RWPE2 (cell line): ENCODE measurements around the gene GNAT2.

Experiments
- ATAC-seq: fragments of 200-7000 bp; cut with Tn5 transposase; 3 replicates; pipeline ENCODE4 v1.9.1; 2021; ENCODE audit warnings: low read depth
- DNase-seq: peaks from one replicate; pipeline ENCODE4 v3.0.0-alpha.2; 2020; ENCODE audit warnings: low spot score
- H3K27ac ChIP-seq: fragments of 450-650 bp; 2 replicates; pipeline ENCODE4 v1.5.1; 2017; ENCODE audit warnings: mild to moderate bottlenecking; ENCODE audit not compliant: poor library complexity, severe bottlenecking
- H3K27me3 ChIP-seq: fragments of 250-450 bp; sonication (Bioruptor Pico); 2 replicates; pipeline ENCODE4 v1.5.1; 2021; ENCODE audit warnings: mild to moderate bottlenecking, moderate library complexity; ENCODE audit not compliant: insufficient read depth, poor library complexity, severe bottlenecking
- H3K36me3 ChIP-seq: fragments of 250-450 bp; sonication (Bioruptor Pico); 2 replicates; pipeline ENCODE4 v1.5.1; 2020; ENCODE audit warnings: low read depth, mild to moderate bottlenecking, moderate library complexity
- H3K4me1 ChIP-seq: fragments of 250-450 bp; sonication (Bioruptor Pico); 2 replicates; pipeline ENCODE4 v1.5.1; 2021; ENCODE audit warnings: mild to moderate bottlenecking, moderate library complexity; ENCODE audit not compliant: insufficient read depth, poor library complexity, severe bottlenecking
- H3K4me3 ChIP-seq: fragments of 250-450 bp; sonication (Bioruptor Pico); 2 replicates; pipeline ENCODE4 v1.5.1; 2021; ENCODE audit warnings: mild to moderate bottlenecking, moderate library complexity; ENCODE audit not compliant: severe bottlenecking
- H3K9me3 ChIP-seq: fragments of 250-450 bp; sonication (Bioruptor Pico); 2 replicates; pipeline ENCODE4 v1.5.1; 2021; ENCODE audit warnings: mild to moderate bottlenecking, moderate library complexity; ENCODE audit not compliant: severe bottlenecking
- TF ChIP-seq, protein P1 (sequence below): fragments of 450-650 bp; IDR thresholded peaks from one replicate; pipeline ENCODE4 v1.5.1; 2017; ENCODE audit warnings: mild to moderate bottlenecking, moderate library complexity; ENCODE audit not compliant: poor library complexity, severe bottlenecking

The GNAT2 gene

DNA sequence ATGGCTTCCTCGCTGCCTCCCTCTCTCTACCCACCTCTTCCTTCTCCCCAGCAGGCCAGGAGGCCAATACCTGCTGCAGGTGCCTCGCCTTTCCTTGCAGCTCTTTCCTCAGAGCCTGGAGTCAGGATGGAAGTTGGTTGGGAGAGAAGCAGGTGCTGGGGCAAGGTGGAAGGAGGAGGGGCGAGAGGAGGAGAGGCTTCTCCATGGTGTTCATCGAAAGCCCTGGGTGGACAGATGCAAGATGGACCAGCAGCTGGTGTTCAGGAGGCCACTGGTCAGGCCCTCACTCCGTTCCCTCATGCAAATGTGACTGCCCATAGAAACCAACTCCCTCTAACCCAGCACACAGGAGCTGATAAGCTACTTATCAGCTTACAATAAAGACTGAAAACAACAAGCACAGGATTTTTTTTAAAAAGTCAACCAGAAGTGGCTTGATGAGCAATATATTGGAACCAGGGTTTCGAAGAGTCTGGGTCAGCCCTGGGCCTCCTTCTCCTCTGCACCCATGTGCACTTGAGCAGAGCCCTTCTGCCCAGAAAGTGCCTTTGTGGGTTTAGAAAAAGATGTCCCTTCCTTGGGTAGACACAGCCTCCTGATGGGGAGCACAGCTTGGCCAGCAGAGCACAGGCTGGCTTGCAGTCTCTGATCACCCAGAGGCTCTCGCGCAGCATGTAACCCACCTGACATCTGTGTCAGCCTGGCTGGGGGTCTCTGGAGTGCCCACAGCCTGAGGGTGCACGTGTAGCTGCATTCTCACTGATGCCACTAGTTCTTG, 19.8 kb upstream of the GNAT2 start:
- H3K27me3 ChIP-seq: no peaks in the 10 kb centered on the region
- DNase-seq (no peak), ATAC-seq (no peak)
- H3K4me3 ChIP-seq: no peak overlapping the region
- TF ChIP-seq, protein P1, sequence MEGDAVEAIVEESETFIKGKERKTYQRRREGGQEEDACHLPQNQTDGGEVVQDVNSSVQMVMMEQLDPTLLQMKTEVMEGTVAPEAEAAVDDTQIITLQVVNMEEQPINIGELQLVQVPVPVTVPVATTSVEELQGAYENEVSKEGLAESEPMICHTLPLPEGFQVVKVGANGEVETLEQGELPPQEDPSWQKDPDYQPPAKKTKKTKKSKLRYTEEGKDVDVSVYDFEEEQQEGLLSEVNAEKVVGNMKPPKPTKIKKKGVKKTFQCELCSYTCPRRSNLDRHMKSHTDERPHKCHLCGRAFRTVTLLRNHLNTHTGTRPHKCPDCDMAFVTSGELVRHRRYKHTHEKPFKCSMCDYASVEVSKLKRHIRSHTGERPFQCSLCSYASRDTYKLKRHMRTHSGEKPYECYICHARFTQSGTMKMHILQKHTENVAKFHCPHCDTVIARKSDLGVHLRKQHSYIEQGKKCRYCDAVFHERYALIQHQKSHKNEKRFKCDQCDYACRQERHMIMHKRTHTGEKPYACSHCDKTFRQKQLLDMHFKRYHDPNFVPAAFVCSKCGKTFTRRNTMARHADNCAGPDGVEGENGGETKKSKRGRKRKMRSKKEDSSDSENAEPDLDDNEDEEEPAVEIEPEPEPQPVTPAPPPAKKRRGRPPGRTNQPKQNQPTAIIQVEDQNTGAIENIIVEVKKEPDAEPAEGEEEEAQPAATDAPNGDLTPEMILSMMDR: no peak
- no peak overlapping the region for H3K27ac ChIP-seq
- H3K9me3 ChIP-seq: no peaks in the 10 kb centered on the region
- H3K4me1 ChIP-seq: no peaks in the 10 kb centered on the region
- no peaks in the 10 kb centered on the region for H3K36me3 ChIP-seq

DNA sequence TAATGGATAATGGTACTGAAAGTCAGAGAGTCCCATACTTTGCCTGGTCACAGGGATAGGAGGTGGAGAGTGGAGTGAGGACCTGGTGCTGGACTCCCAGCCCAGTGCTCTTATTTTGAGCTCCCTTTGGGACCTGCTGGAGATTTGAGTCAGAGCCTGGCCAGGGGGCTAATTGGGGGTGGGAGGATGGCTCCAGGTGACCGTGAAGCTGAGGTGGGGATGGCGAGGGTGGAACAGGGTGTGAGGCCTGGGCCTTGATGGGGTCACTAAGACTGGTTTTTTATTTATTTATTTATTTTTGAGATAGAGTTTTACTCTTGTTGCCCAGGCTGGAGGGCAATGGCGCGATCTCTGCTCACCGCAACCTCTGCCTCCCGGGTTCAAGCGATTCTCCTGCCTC, 18.0 kb upstream of the GNAT2 start:
- no peak for ATAC-seq

DNA sequence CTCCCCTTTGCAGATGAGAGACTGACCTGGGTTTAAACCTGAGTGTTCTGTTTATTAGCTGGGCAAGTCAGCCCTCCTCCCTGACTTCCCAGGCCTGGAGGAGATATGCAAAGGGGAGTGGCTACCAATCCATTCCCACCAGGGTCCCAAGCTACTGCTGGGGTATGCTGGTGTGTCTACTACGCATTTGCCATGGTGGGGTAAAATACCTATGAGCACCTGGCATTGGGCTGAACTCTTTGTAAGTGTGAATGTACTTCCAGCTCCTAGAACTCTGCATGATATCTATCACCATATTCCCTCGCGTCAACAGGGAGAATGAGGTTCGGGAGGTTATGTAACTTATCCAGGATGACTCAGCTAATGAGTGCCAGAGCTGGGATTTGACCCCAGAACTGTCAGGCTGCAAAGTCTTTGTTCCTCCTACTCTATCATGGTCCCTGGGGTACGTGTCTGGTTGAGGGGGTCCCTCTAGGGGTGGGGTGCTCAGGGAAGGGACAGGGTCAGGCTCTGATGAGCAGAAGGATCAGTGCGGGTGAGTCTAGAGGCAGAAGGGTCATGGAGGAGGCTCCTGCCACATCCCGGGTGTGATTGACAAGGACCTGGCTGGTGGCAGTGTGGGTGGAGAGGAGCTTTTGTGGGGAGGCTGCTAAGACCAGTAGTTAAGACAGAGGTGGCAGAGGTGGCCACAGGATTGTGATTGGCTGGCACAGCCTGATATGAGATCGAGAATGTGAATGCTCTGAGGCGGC, 17.0 kb upstream of the GNAT2 start:
- H3K4me1 ChIP-seq: no peaks in the 10 kb centered on the region
- TF ChIP-seq, protein P1: no peak
- no peak overlapping the region for H3K4me3 ChIP-seq
- H3K9me3 ChIP-seq: no peaks in the 10 kb centered on the region
- H3K36me3 ChIP-seq: peaks cover 4% of the 10 kb centered on the region
- no peaks in the 10 kb centered on the region for H3K27me3 ChIP-seq
- ATAC-seq (no peak), DNase-seq (no peak)
- H3K27ac ChIP-seq: no peak overlapping the region

More for the DNA sequence above, 18.0 kb upstream of the GNAT2 start:
- H3K27me3 ChIP-seq: no peaks in the 10 kb centered on the region
- DNase-seq: no peak
- H3K4me1 ChIP-seq: no peaks in the 10 kb centered on the region
- H3K36me3 ChIP-seq: no peaks in the 10 kb centered on the region
- TF ChIP-seq, protein P1: no peak
- H3K27ac ChIP-seq: no peak overlapping the region
- no peaks in the 10 kb centered on the region for H3K9me3 ChIP-seq
- no peak overlapping the region for H3K4me3 ChIP-seq

DNA sequence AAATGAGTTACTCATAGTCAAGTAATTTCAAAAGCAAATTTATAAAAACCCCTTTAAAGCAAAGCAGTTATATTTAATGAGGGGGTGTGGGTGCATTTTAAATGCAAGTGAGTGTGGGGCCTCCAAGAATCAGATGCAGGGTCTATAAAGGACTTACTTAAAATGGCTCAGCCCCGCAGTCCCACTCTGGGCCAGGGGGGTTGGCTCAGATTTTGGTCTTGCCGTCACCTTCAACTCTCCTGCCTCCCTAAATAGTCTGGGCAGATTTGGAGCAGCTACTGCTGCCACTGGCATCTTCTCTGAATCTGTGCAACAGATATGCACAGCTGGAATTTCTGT, 16.4 kb upstream of the GNAT2 start:
- Histone ChIP-seq H3K4me1 (no peaks in the 10 kb centered on the region), H3K36me3 (peaks cover 9% of the 10 kb centered on the region), H3K27me3 (no peaks in the 10 kb centered on the region), H3K27ac (no peak overlapping the region), H3K9me3 (no peaks in the 10 kb centered on the region), H3K4me3 (no peak overlapping the region)
- TF ChIP-seq, protein P1: no peak
- no peak for ATAC-seq
- DNase-seq: no peak
